Measurements from ENCODE around the gene IFIT5. TPM values are rescaled to one million over a fixed set of nuclear protein-coding genes. Genes with fewer than 3 reads are reported as not detected.
"Not testable (repeated sequence)": the region's sequence is repeated elsewhere in the genome, so short reads cannot be mapped to it uniquely, and the experiment has no call there.

Gene IFIT5
- total and polyA plus RNA-seq, 2 experiments from 2014 or later: 6.5 to 17.1 TPM

DNA sequence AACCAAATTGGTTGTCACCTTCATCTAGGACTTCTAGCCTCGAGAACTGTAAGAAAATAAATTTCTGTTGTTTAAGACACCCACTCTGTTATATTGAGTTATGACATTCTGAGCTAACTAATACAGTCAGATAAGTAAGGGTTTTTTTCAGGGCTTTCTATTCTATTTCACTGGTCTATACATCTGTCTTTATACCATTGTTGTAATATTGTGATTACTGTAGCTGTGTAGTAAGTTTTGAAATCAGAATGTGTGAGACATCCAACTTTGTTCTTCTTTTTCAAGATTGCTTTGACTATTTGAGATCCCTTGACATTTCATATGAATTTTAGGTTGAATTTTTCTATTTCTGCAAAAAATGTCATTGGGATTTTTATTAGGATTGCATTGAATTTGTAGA lies 14.4 kb upstream of the IFIT5 start:
- Histone ChIP-seq H3K79me2 (no peaks in the 10 kb centered on the region), H3K4me2 (no peak overlapping the region), H3K36me3 (replicated peaks; ENCODE audit: insufficient read depth, low read depth) (no peaks in the 10 kb centered on the region), H3K27me3 (no peaks in the 10 kb centered on the region), H3K9me2 (replicated peaks; ENCODE audit: insufficient read depth) (no peaks in the 10 kb centered on the region), H3K9me3 (ENCODE audit: low read depth) (no peaks in the 10 kb centered on the region), H3K27ac (no peak overlapping the region), H3K4me3 (no peak overlapping the region), H4K20me1 (ENCODE audit: insufficient read depth, poor library complexity, severe bottlenecking) (no peaks in the 10 kb centered on the region), H2AFZ (no peak overlapping the region), H3K4me1 (ENCODE audit: insufficient read depth) (no peaks in the 10 kb centered on the region)
- WGBS (ENCODE audit: low lambda C conversion rate, missing lambda C conversion rate): 96% methylated on average over 1 of the region's 1 CpG
- TF ChIP-seq, protein P1, sequence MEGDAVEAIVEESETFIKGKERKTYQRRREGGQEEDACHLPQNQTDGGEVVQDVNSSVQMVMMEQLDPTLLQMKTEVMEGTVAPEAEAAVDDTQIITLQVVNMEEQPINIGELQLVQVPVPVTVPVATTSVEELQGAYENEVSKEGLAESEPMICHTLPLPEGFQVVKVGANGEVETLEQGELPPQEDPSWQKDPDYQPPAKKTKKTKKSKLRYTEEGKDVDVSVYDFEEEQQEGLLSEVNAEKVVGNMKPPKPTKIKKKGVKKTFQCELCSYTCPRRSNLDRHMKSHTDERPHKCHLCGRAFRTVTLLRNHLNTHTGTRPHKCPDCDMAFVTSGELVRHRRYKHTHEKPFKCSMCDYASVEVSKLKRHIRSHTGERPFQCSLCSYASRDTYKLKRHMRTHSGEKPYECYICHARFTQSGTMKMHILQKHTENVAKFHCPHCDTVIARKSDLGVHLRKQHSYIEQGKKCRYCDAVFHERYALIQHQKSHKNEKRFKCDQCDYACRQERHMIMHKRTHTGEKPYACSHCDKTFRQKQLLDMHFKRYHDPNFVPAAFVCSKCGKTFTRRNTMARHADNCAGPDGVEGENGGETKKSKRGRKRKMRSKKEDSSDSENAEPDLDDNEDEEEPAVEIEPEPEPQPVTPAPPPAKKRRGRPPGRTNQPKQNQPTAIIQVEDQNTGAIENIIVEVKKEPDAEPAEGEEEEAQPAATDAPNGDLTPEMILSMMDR (IDR thresholded peaks at IDR 0.05; ENCODE audit: poor library complexity): no peak
- DNase-seq (ENCODE audit: low spot score): no peak

DNA sequence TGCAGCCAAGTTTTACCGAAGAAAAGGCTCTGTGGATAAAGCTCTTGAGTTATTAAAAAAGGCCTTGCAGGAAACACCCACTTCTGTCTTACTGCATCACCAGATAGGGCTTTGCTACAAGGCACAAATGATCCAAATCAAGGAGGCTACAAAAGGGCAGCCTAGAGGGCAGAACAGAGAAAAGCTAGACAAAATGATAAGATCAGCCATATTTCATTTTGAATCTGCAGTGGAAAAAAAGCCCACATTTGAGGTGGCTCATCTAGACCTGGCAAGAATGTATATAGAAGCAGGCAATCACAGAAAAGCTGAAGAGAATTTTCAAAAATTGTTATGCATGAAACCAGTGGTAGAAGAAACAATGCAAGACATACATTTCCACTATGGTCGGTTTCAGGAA lies 11.3 kb upstream of the IFIT5 start:
- Histone ChIP-seq H3K4me3 (no peak overlapping the region), H3K4me1 (ENCODE audit: insufficient read depth) (no peaks in the 10 kb centered on the region), H3K4me2 (no peak overlapping the region), H3K9me3 (ENCODE audit: low read depth) (no peaks in the 10 kb centered on the region), H3K9me2 (replicated peaks; ENCODE audit: insufficient read depth) (no peaks in the 10 kb centered on the region), H2AFZ (no peak overlapping the region), H3K79me2 (no peaks in the 10 kb centered on the region), H3K27ac (no peak overlapping the region), H4K20me1 (ENCODE audit: insufficient read depth, poor library complexity, severe bottlenecking) (no peaks in the 10 kb centered on the region), H3K27me3 (no peaks in the 10 kb centered on the region), H3K36me3 (replicated peaks; ENCODE audit: insufficient read depth, low read depth) (no peaks in the 10 kb centered on the region)
- 91% methylated on average over 2 of the region's 2 CpGs for WGBS (ENCODE audit: low lambda C conversion rate, missing lambda C conversion rate)
- DNase-seq (ENCODE audit: low spot score): no peak
- TF ChIP-seq EZH2 (IDR thresholded peaks at IDR 0.05; ENCODE audit: borderline replicate concordance) (no peak), EZH2phosphoT487 (IDR thresholded peaks at IDR 0.05; ENCODE audit: low read depth, severe bottlenecking, unreplicated experiment) (no peak)
- TF ChIP-seq, protein P1 (IDR thresholded peaks at IDR 0.05; ENCODE audit: poor library complexity): no peak

- H3K27me3 ChIP-seq: no peaks in the 10 kb centered on the region
- no peaks in the 10 kb centered on the region for H3K9me3 ChIP-seq (ENCODE audit: low read depth)
- no peaks in the 10 kb centered on the region for H4K20me1 ChIP-seq (ENCODE audit: insufficient read depth, poor library complexity, severe bottlenecking)
- H3K9me2 ChIP-seq (replicated peaks; ENCODE audit: insufficient read depth): no peaks in the 10 kb centered on the region
- no peak overlapping the region for H3K4me3 ChIP-seq
- no peak overlapping the region for H3K27ac ChIP-seq
- no peaks in the 10 kb centered on the region for H3K79me2 ChIP-seq
- H3K4me2 ChIP-seq: no peak overlapping the region
- no peak for DNase-seq (ENCODE audit: low spot score)
- WGBS (ENCODE audit: low lambda C conversion rate, missing lambda C conversion rate): 90% methylated on average over 11 of the region's 11 CpGs
- no peaks in the 10 kb centered on the region for H3K36me3 ChIP-seq (replicated peaks; ENCODE audit: insufficient read depth, low read depth)
- H3K4me1 ChIP-seq (ENCODE audit: insufficient read depth): no peaks in the 10 kb centered on the region
- H2AFZ ChIP-seq: no peak overlapping the region
- TF ChIP-seq, protein P1 (IDR thresholded peaks at IDR 0.05; ENCODE audit: poor library complexity): no peak
- TF ChIP-seq EZH2phosphoT487 (IDR thresholded peaks at IDR 0.05; ENCODE audit: low read depth, severe bottlenecking, unreplicated experiment) (no peak), EZH2 (IDR thresholded peaks at IDR 0.05; ENCODE audit: borderline replicate concordance) (no peak)
These were observed 10.0 kb upstream of the IFIT5 start for GRCh38 chr10:89404104-89405047.

DNA sequence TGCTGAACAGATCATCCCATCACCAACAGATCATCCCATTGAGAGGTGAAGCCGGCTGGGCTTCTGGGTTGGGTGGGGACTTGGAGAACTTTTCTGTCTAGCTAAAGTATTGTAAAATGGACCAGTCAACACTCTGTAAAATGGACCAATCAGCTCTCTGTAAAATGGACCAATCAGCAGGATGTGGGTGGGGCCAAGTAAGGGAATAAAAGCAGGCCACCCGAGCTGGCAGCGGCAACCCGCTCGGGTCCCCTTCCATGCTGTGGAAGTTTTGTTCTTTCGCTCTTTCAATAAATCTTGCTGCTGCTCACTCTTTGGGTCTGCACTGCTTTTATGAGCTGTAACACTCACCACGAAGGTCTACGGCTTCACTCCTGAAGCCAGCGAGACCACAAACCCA lies 8.2 kb upstream of the IFIT5 start:
- H3K4me1 ChIP-seq (ENCODE audit: insufficient read depth); H3K79me2 ChIP-seq; H3K9me2 ChIP-seq (replicated peaks; ENCODE audit: insufficient read depth); H3K4me2 ChIP-seq; H3K27me3 ChIP-seq; H3K9me3 ChIP-seq (ENCODE audit: low read depth); H3K36me3 ChIP-seq (replicated peaks; ENCODE audit: insufficient read depth, low read depth); H3K27ac ChIP-seq; H4K20me1 ChIP-seq (ENCODE audit: insufficient read depth, poor library complexity, severe bottlenecking); H3K4me3 ChIP-seq; DNase-seq (ENCODE audit: low spot score); H2AFZ ChIP-seq: not testable (repeated sequence)
- 98% methylated on average over 9 of the region's 9 CpGs for WGBS (ENCODE audit: low lambda C conversion rate, missing lambda C conversion rate)

DNA sequence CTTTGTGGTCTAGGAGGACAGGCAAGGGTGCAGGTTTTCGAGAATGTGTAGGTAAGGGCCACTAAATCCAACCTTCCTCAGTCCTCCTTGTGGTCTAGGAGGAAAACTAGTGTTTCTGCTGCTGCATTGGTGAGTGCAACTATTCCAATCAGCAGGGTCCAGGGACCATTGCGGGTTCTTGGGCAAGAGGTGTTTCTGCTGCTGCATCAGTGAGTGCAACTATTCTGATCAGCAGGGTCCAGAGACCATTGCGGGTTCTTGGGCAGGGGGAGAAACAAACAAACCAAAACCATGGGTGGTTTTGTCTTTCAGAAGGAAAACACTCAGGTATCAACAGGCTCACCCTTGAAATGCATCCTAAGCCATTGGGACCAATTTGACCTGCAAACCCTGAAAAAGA lies 6.6 kb upstream of the IFIT5 start:
- H3K27me3 ChIP-seq; H3K27ac ChIP-seq; H3K36me3 ChIP-seq (replicated peaks; ENCODE audit: insufficient read depth, low read depth); H3K79me2 ChIP-seq; H3K4me1 ChIP-seq (ENCODE audit: insufficient read depth); H3K4me3 ChIP-seq; DNase-seq (ENCODE audit: low spot score); H4K20me1 ChIP-seq (ENCODE audit: insufficient read depth, poor library complexity, severe bottlenecking); H3K4me2 ChIP-seq; H3K9me2 ChIP-seq (replicated peaks; ENCODE audit: insufficient read depth); H2AFZ ChIP-seq; H3K9me3 ChIP-seq (ENCODE audit: low read depth): not testable (repeated sequence)
- 96% methylated on average over 3 of the region's 3 CpGs for WGBS (ENCODE audit: low lambda C conversion rate, missing lambda C conversion rate)

GRCh38 chr10:89409282-89409681 lies 5.1 kb upstream of the IFIT5 start:
- H3K36me3 ChIP-seq (replicated peaks; ENCODE audit: insufficient read depth, low read depth); H3K79me2 ChIP-seq; H2AFZ ChIP-seq; H3K9me3 ChIP-seq (ENCODE audit: low read depth); H3K27me3 ChIP-seq; H3K9me2 ChIP-seq (replicated peaks; ENCODE audit: insufficient read depth); H3K4me1 ChIP-seq (ENCODE audit: insufficient read depth); H3K4me3 ChIP-seq; H4K20me1 ChIP-seq (ENCODE audit: insufficient read depth, poor library complexity, severe bottlenecking); DNase-seq (ENCODE audit: low spot score); H3K27ac ChIP-seq; H3K4me2 ChIP-seq: not testable (repeated sequence)
- 87% methylated on average over 5 of the region's 5 CpGs for WGBS (ENCODE audit: low lambda C conversion rate, missing lambda C conversion rate)

Measured in hepatocyte (in vitro differentiated cells).